ENCODE results near the gene CDH12. TPM values are rescaled to one million over a fixed set of nuclear protein-coding genes. Genes with fewer than 3 reads are reported as not detected.

The CDH12 gene
- total RNA-seq, 6 experiments from 2014 or later, result not detected

DNA sequence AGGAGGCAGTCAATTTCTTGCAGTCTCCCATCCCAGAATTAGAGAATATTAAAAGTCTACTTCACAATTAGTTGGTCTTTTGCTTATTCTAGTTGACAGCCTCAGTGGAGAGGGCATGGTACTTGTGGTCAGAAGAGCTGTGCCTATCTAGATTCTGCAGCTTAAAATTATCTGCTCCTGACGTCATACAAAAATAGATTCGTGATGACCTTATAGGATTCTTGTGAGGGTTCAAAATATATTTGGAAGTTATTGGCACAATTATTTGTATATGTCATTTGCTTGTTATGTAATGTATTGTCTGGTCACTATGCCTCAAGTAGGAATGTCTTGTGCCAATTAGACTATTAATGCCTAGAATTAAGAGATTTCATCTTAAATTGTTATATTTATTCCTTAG lies 142.5 kb downstream of the CDH12 start:
- TF ChIP-seq, protein P1, sequence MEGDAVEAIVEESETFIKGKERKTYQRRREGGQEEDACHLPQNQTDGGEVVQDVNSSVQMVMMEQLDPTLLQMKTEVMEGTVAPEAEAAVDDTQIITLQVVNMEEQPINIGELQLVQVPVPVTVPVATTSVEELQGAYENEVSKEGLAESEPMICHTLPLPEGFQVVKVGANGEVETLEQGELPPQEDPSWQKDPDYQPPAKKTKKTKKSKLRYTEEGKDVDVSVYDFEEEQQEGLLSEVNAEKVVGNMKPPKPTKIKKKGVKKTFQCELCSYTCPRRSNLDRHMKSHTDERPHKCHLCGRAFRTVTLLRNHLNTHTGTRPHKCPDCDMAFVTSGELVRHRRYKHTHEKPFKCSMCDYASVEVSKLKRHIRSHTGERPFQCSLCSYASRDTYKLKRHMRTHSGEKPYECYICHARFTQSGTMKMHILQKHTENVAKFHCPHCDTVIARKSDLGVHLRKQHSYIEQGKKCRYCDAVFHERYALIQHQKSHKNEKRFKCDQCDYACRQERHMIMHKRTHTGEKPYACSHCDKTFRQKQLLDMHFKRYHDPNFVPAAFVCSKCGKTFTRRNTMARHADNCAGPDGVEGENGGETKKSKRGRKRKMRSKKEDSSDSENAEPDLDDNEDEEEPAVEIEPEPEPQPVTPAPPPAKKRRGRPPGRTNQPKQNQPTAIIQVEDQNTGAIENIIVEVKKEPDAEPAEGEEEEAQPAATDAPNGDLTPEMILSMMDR (IDR thresholded peaks at IDR 0.05), result no peak
- no peaks in the 10 kb centered on the region; the same call in 1 of the 2 replicates for H3K27me3 Mint-ChIP-seq (ENCODE audit: insufficient read depth)
- no peak overlapping the region for H3K27ac Mint-ChIP-seq
- no peaks in the 10 kb centered on the region for H3K4me1 Mint-ChIP-seq (ENCODE audit: low read depth)
- DNase-seq, result no peak
- no peaks in the 10 kb centered on the region for H3K36me3 Mint-ChIP-seq (ENCODE audit: low read depth)
- no peak overlapping the region for H3K4me3 Mint-ChIP-seq
- peaks cover 26% of the 10 kb centered on the region for H3K9me3 Mint-ChIP-seq

- DNase-seq, result no peak
- no peak overlapping the region for H3K27ac Mint-ChIP-seq
- TF ChIP-seq, protein P1 (IDR thresholded peaks at IDR 0.05), result no peak
- peaks cover 17% of the 10 kb centered on the region for H3K9me3 Mint-ChIP-seq
- H3K4me3 Mint-ChIP-seq, result no peak overlapping the region
- no peaks in the 10 kb centered on the region for H3K4me1 Mint-ChIP-seq (ENCODE audit: low read depth)
- no peaks in the 10 kb centered on the region for H3K27me3 Mint-ChIP-seq (ENCODE audit: insufficient read depth)
- no peaks in the 10 kb centered on the region for H3K36me3 Mint-ChIP-seq (ENCODE audit: low read depth)
Measured at GRCh38 chr5:22709743-22710142, 143.4 kb downstream of the CDH12 start.

DNA sequence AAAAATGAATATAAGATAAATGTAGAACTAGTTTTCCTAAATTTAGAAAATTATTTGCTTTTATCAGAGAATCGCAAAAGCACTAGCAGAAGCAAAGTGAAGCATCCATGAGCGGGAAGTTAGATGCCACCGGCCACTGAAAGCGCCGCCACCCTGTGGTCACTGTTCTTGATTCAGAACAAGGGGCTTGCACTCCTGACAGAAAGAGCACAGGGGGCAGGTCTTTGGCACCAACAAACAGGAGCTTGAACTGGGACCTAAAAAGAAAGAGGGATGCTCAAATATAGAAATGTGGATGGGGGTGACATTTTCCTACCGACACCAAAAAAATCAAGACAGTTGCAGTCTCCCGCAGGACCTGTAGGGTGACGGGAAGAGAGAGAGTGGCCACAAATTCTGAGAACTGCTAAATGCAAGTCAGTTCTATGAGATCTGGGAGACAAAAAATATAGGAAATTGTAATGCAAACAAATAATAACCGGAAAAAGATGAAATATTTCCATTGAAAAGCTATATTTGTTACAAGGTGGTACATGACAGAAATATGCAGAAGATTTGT lies 144.3 kb downstream of the CDH12 start:
- H3K27ac Mint-ChIP-seq, result no peak overlapping the region
- DNase-seq, result no peak
- H3K9me3 Mint-ChIP-seq, result peaks cover 12% of the 10 kb centered on the region; the same call in 1 of the 2 replicates
- no peaks in the 10 kb centered on the region for H3K36me3 Mint-ChIP-seq (ENCODE audit: low read depth)
- H3K27me3 Mint-ChIP-seq (ENCODE audit: insufficient read depth), result no peaks in the 10 kb centered on the region
- TF ChIP-seq, protein P1 (IDR thresholded peaks at IDR 0.05), result no peak
- H3K4me1 Mint-ChIP-seq (ENCODE audit: low read depth), result no peaks in the 10 kb centered on the region
- H3K4me3 Mint-ChIP-seq, result no peak overlapping the region

- no peak overlapping the region for H3K4me3 Mint-ChIP-seq
- no peaks in the 10 kb centered on the region for H3K4me1 Mint-ChIP-seq (ENCODE audit: low read depth)
- TF ChIP-seq, protein P1 (IDR thresholded peaks at IDR 0.05), result no peak
- peaks cover 7% of the 10 kb centered on the region; the same call in 1 of the 2 replicates for H3K9me3 Mint-ChIP-seq
- H3K36me3 Mint-ChIP-seq (ENCODE audit: low read depth), result no peaks in the 10 kb centered on the region
- no peak for DNase-seq
- no peaks in the 10 kb centered on the region for H3K27me3 Mint-ChIP-seq (ENCODE audit: insufficient read depth)
- H3K27ac Mint-ChIP-seq, result no peak overlapping the region
Measured at GRCh38 chr5:22706901-22707300, 146.2 kb downstream of the CDH12 start.

- Mint-ChIP-seq H3K4me3 (no peak overlapping the region), H3K9me3 (peaks cover 7% of the 10 kb centered on the region; the same call in 1 of the 2 replicates), H3K4me1 (ENCODE audit: low read depth) (no peaks in the 10 kb centered on the region), H3K36me3 (ENCODE audit: low read depth) (no peaks in the 10 kb centered on the region), H3K27ac (no peak overlapping the region), H3K27me3 (ENCODE audit: insufficient read depth) (no peaks in the 10 kb centered on the region; the same call in 1 of the 2 replicates)
- TF ChIP-seq, protein P1 (IDR thresholded peaks at IDR 0.05), result no peak
- DNase-seq, result no peak
Measured at GRCh38 chr5:22699319-22699718, 153.8 kb downstream of the CDH12 start.

Measured in HFFc6 (cell line).